AG04449 (cell line): Measurements from ENCODE around the gene KCTD20.
A peak's percentile ranks its signal among the peaks of the same experiment; 100 is the strongest.

Experiments
- CTCF ChIA-PET: fragments of 350-600 bp; formaldehyde crosslinking; extraction: SDS; loops from one replicate; lab custom pipeline; 2021; ENCODE audit warnings: antibody characterized with exemption; lab: Yijun Ruan, JAX
- POLR2A ChIA-PET: fragments of 400-600, 350-600 bp; formaldehyde crosslinking; extraction: SDS; loops from one replicate; lab custom pipeline; 2020; ENCODE audit warnings: antibody characterized with exemption, inconsistent platforms; lab: Yijun Ruan, JAX
- DNase-seq: peaks from one replicate; pipeline ENCODE4 v3.0.0-alpha.2; 2010; ENCODE audit warnings: low read depth, low spot score
- H3K4me3 ChIP-seq: 2 replicates; pipeline ENCODE4 v1.5.1; 2011; ENCODE audit warnings: low read depth, mild to moderate bottlenecking, control low read depth, low read length
- CTCF ChIP-seq: IDR thresholded peaks from one replicate; pipeline ENCODE4 v1.5.1; 2011; ENCODE audit warnings: mild to moderate bottlenecking, moderate library complexity, low read length, control low read depth, inconsistent platforms; ENCODE audit not compliant: insufficient read depth; ENCODE audit errors: missing control alignments

KCTD20 gene

GRCh38 chr6:36428911-36429310, 13.9 kb upstream of the KCTD20 start:
- TF ChIP-seq CTCF: no peak
- ChIA-PET CTCF (interaction anchor here (0.9 kb wide), 1 partner anchor 16 kb away, joined by 3 read pairs; no protein-coding TSS in a partner anchor), POLR2A (no interaction called here)
- DNase-seq: no peak
- no peak overlapping the region for H3K4me3 ChIP-seq

- TF ChIP-seq CTCF: no peak
- CTCF ChIA-PET: interaction anchor here (1.3 kb wide), 1 partner anchor 162 kb away, joined by 3 read pairs; no protein-coding TSS in a partner anchor
- H3K4me3 ChIP-seq: no peak overlapping the region
- POLR2A ChIA-PET: interaction anchor here (0.9 kb wide), 1 partner anchor 14 kb away, joined by 3 read pairs; no protein-coding TSS in a partner anchor
- no peak for DNase-seq
These were observed 12.4 kb upstream of the KCTD20 start for GRCh38 chr6:36430351-36430750.

GRCh38 chr6:36431197-36431596, 11.6 kb upstream of the KCTD20 start:
- no peak for DNase-seq
- no peak overlapping the region for H3K4me3 ChIP-seq
- ChIA-PET CTCF (interaction anchor here (1.3 kb wide), 1 partner anchor 161 kb away, joined by 3 read pairs; no protein-coding TSS in a partner anchor), POLR2A (interaction anchor here (1.5 kb wide), 1 partner anchor 8 kb away, joined by 3 read pairs; no protein-coding TSS in a partner anchor)
- no peak for TF ChIP-seq CTCF

- ChIA-PET CTCF (interaction anchor here (1.7 kb wide), 1 partner anchor 9 kb away, joined by 4 read pairs; no protein-coding TSS in a partner anchor), POLR2A (interaction anchor here (0.6 to 1.5 kb wide), 3 partner anchors 9 to 170 kb away, joined by 3 to 4 read pairs (median 4); no protein-coding TSS in a partner anchor)
- no peak overlapping the region for H3K4me3 ChIP-seq
- DNase-seq: peak; percentile 71
- no peak for TF ChIP-seq CTCF
These were observed 10.6 kb upstream of the KCTD20 start for GRCh38 chr6:36432151-36432671.

GRCh38 chr6:36436466-36436865, 6.3 kb upstream of the KCTD20 start:
- CTCF ChIA-PET: interaction anchor here (2.8 kb wide), 1 partner anchor 14 kb away, joined by 10 read pairs; no protein-coding TSS in a partner anchor
- no peak overlapping the region for H3K4me3 ChIP-seq
- POLR2A ChIA-PET: no interaction called here
- no peak for TF ChIP-seq CTCF
- peak; percentile 94 for DNase-seq

GRCh38 chr6:36441307-36441894, 1.4 kb upstream of the KCTD20 start:
- ChIA-PET POLR2A (interaction anchor here (0.6 to 1.1 kb wide), 2 partner anchors 9 to 18 kb away, joined by 3 to 4 read pairs; no protein-coding TSS in a partner anchor), CTCF (no interaction called here)
- no peak overlapping the region for H3K4me3 ChIP-seq
- TF ChIP-seq CTCF: no peak
- DNase-seq: peak; percentile 98
